Stimulated activated CD8-positive, alpha-beta memory T cell treated with anti-CD3 and anti-CD28 coated beads, Interleukin-4, amount 100 ng/mL, for 48 hours (primary cell): ENCODE results near the gene DDIAS.
"Not testable (repeated sequence)": the region's sequence is repeated elsewhere in the genome, so short reads cannot be mapped to it uniquely, and the experiment has no call there.

Experiments
- DNase-seq: peaks from one replicate; pipeline ENCODE4 v3.0.0-alpha.2; 2020

Gene DDIAS

DNA sequence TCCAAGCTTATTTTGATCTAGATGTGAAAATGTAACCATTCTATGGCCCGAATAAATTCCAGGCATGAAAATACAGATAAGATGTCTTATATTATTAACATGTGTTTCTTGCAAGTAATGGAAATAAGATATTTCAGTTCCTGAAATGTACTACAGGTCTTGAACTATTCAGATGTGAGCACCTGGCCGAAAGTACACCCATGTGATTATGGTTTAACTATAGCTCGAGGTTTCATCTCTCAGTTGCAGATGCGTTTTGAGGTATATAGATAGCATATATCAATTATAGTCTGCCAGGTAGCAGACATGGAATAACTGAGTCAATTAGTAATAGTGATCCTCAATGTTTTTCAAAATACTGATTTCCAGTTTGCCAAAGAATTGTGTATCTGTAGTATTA lies 68.3 kb downstream of the DDIAS start:
- no peak for DNase-seq

DNA sequence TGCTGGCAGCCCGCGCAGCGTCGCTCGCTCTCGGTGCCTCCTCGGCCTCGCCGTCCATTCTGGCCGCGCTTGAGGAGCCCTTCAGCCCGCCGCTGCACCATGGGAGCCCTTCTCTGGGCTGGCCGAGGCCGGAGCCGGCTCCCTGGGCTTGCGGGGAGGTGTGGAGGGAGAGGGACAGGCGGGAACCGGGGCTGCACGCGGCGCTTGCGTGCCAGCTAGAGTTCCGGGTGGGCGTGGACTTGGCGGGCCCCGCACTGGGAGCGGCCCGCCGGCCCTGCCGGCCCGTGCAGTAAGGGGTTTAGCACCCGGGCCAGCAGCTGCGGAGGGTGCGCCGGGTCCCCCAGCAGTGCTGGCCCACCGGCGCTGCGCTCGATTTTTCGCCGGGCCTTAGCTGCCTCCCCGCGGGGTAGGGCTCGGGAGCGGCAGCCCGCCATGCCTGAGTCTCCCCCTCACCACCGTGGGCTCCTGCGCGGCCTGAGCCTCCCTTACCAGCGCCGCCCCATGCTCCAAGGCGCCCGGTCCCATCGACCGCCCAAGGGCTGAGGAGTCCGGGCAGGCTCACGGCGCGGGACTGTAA lies 69.1 kb downstream of the DDIAS start:
- not testable (repeated sequence) for DNase-seq

DNA sequence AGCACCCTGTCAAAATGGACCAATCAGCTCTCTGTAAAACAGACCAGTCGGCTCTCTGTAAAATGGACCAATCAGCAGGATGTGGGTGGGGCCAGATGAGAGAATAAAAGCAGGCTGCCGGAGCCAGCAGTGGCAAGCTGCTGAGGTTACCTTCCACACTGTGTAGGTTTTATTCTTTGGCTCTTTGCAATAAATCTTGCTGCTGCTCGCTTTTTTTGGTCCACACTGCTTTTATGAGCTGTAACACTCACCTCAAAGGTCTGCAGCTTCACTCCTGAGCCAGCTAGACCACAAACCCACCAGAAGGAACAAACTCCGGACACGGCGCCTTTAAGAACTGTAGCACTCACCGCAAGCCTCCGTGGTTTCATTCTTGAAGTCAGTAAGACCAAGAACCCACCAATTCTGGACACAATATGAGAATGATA lies 70.0 kb downstream of the DDIAS start:
- peak; percentile 60 for DNase-seq

DNA sequence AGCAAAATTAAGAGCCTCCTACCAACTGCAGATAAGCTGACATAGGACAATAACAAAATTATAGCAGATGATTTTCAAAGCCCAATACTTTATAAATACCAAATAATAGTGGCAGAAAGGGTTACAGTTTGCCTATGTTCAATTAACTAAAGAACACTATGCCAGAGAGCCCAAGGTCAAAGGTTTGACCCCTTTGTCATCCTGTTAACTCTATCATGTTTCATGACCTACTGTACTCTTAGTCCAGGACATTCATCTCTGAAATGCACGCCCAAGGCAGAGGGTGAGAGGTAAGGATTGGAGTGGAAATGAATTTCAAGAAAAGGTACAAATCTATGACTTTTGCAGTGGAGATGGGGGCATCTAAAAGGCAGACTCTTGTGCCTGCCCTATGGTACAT lies 70.6 kb downstream of the DDIAS start:
- DNase-seq: no peak

DNA sequence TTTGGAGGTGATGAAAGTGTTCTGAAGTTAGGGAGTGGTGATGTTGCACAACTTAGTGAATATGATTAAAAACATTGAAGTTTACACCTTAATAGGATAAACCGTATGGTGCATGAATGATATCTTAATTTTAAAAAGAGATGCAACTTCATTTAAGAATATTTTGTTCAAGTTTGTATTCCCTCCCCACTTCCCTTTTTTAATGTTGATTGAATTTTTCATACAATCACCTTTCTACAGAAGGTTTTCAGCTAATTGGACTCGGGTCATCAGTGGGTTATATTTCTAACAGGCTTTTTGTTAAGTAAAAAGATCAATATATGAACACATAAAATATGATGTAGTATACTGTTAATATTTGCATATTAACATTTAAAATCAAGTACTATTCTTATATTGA lies 72.6 kb downstream of the DDIAS start:
- no peak for DNase-seq

DNA sequence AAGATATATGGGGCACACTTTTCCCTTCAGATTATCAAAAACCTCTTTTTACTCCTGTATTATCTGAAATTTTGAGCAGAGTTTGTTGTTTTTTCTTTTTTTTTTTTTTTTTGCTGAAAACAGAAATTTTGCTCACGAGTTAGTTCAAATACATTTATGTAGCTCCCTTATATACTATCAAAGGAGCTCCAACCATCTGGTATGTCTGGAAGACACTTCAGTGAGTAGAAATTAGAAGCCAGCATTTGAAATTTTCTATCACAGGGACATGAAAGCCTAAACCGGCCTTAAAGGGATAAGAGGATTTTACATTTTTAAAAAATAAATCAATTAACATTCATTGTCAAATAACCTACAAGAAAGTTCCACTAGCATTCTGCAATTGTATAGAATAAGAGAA lies 73.3 kb downstream of the DDIAS start:
- DNase-seq: no peak

DNA sequence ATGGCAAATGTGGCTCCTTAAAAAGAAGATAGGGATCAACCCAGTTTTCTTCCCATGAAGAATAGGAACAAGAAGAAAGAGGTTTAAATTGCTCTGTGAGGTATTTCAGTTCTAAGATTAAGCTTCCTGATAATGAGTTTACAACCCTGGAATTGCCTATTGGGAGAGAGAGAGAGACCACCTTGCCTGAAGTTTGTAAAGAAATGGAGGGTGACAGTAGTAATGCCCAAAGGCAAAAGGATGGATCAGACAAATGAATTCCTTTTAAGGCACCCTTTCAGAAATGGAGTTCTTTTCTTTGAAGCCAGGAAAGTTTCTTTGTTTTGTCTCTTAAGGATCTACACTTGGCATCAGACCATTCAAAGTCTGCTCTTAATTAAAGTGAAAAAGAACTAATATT lies 74.3 kb downstream of the DDIAS start:
- DNase-seq: no peak

DNA sequence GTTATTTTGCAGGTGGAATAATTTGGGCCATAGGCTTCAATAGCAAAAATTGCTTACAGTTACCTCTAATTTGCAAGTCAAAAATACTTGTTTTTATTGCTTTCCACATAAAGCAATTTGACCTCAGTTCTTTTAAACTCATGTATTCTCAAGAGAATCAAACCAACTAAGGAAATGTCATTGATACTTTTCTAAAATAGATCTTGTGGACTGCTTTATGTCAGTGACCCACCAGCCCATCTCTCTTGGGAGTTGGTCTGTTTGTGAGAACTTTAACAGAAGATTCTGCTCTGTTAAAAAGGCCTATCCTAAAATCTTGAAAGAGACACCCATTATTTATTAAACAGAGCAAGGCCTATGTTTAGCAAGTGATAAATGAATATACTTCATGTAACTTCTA lies 75.2 kb downstream of the DDIAS start:
- DNase-seq: no peak

DNA sequence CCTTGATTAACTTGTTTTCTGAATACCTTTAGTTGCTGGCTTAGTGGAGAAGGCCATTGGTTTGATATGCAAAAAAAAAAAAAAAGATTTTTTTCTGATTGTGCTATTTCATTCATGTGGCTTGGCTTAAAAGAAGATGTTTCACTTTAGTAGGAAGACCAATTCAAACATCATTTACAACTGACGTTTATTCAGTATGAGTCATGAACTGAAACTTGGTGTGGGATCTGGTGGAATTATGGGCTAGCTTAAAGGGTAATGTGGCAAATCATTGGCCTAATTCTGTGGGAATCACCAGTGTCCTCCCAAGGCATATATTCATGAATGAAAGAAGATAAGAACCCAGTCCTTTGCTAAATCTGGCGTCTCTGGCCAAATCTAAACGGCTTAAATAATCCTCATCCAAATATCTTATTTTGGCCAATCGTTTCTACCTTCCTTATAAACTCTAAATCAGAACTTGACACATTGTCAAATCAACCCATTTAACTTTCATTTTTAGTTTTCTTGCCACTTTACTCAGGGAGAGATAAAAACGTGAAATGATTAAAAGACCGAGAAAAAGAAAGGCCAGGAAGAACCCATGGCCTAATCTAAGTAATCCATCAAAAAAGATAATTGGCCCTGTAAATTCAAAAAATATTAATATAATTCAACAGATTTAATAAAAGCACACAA lies 77.0 kb downstream of the DDIAS start:
- no peak for DNase-seq

DNA sequence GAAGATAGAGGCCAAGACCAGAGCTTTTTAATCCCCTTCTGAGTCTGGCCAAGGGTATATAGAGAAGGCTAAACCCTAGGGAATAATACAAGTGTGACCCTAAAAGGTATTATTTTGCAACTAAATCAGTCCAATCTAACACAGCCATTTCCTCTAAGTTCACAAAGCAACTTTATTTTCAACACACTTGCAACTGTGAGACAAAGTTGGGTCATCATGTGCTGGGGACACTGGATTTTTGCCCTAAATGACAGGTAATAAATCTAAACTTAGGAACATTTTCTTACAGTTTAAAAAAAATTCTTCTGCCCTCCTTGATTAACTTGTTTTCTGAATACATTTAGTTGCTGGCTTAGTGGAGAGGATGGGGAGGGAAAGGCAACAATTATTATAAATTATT lies 78.3 kb downstream of the DDIAS start:
- DNase-seq: no peak

DNA sequence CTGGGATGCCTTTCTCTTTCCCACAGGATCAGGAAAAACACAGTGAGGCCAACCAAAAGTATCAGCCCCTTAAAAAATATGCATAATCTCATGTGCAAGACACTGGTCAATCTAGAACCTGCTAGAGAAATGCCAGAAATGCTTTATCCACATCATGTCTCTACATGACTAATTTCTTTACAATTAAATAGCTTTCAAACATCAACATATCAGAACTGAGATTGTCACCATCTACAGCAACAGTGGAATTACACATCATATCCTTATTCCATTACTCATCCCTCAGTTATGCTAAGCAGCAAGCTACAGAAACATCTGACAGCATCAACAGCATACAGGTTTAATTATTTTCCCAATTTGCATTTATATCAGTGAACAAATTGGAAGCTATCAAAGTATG lies 78.8 kb downstream of the DDIAS start:
- DNase-seq: no peak

DNA sequence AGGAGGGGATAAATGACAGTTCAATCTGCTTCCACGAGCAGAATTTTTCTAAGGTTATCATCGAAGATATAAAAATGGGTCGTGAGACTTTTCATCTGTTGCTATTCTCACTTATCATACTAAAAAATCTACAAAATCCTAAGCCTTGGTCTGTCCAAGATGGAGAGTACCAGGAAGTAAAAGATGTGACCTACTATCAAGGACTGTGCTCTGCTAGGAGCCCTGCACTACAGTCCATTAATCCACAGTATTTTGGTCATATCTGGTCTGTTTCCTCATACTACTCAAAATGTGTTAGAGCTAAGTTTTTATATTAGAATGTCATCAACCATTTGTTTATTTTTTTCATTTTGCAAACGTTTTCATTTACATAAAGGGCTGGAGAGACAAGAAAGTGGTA lies 79.4 kb downstream of the DDIAS start:
- DNase-seq: no peak

DNA sequence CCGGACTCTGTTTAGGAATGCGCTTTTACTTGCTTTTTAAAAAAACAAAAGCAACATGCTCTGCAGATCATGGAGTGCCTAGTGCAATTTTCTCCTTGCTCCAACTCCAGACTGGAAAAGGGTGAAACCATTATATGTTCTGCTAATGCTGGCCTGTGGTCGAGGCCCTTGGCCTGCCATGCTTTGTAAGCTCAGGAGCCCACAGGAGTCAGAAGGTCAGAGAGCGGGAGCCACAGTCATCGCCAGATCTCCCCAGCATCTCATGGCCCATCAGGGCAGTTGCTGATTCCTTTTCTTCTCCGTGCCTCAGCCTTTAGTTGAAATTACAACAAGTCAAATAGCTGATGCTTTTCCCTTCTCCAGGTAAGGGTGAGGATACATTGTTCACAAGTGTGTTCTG lies 80.3 kb downstream of the DDIAS start:
- DNase-seq: no peak
